Stimulated activated effector memory CD8-positive, alpha-beta T cell treated with anti-CD3 and anti-CD28 coated beads, Interleukin-12 subunit alpha, Interleukin-12 subunit beta, amount 100 ng/mL, for 72 hours (primary cell): ENCODE results near the gene SEPSECS.

ENCODE experiments used
- ATAC-seq: fragments of 150-1000 bp; cut with Tn5 transposase; 2 replicates; pipeline ENCODE4 v1.10.0; 2021
- DNase-seq, 2 donors: peaks; one replicate each; pipeline ENCODE4 v3.0.0; 2021 to 2022; ENCODE audit warnings: low spot score in 2 of 2
- H3K27ac Mint-ChIP-seq: one replicate; pipeline ENCODE4 v1.8.0; 2022; ENCODE audit warnings: mild to moderate bottlenecking, mixed read lengths
- H3K36me3 Mint-ChIP-seq: one replicate; pipeline ENCODE4 v1.8.0; 2022; ENCODE audit warnings: mild to moderate bottlenecking, mixed read lengths
- H3K4me1 Mint-ChIP-seq: one replicate; pipeline ENCODE4 v1.8.0; 2022; ENCODE audit warnings: mixed read lengths
- H3K4me3 Mint-ChIP-seq: one replicate; pipeline ENCODE4 v1.8.0; 2022; ENCODE audit warnings: mild to moderate bottlenecking, mixed read lengths
- H3K9me3 Mint-ChIP-seq: one replicate; pipeline ENCODE4 v1.8.0; 2022; ENCODE audit warnings: mixed read lengths

SEPSECS gene

GRCh38 chr4:25163196-25163595 is 2.9 kb upstream of the SEPSECS start:
- Mint-ChIP-seq H3K4me1 (peaks cover 43% of the 10 kb centered on the region), H3K36me3 (peaks cover 19% of the 10 kb centered on the region), H3K9me3 (no peaks in the 10 kb centered on the region), H3K4me3 (no peak overlapping the region), H3K27ac (no peak overlapping the region)
- no peak for ATAC-seq
- no peak for DNase-seq

DNA sequence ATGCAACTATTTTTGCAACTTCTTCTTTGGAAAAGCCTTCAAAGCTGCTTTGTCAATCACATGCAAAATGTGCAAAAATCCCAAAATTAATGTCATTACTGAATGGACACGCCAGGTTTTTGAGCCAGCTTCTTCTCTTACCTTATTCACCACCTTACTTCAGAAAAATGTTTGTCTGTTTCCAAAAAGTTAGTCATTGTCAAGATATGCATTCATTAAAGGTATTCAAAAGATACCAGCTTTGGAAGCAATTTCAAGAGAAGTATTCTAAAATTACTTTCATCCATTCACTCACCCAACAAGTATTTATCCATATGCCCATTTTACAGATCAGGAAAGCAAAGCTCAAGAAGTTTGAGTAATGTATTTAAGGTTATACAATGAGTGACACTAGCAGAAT is 2.3 kb upstream of the SEPSECS start:
- H3K27ac Mint-ChIP-seq, result no peak overlapping the region
- DNase-seq (no peak), ATAC-seq (no peak)
- peaks cover 43% of the 10 kb centered on the region for H3K4me1 Mint-ChIP-seq
- peaks cover 19% of the 10 kb centered on the region for H3K36me3 Mint-ChIP-seq
- no peaks in the 10 kb centered on the region for H3K9me3 Mint-ChIP-seq
- H3K4me3 Mint-ChIP-seq, result no peak overlapping the region

- Mint-ChIP-seq H3K4me1 (peaks cover 43% of the 10 kb centered on the region), H3K27ac (peak overlapping the region; percentile 94), H3K4me3 (peak overlapping the region; percentile 74), H3K9me3 (no peaks in the 10 kb centered on the region), H3K36me3 (peaks cover 26% of the 10 kb centered on the region)
- ATAC-seq (no peak), DNase-seq (no peak)
Measured at GRCh38 chr4:25161593-25161950, 1.3 kb upstream of the SEPSECS start.

DNA sequence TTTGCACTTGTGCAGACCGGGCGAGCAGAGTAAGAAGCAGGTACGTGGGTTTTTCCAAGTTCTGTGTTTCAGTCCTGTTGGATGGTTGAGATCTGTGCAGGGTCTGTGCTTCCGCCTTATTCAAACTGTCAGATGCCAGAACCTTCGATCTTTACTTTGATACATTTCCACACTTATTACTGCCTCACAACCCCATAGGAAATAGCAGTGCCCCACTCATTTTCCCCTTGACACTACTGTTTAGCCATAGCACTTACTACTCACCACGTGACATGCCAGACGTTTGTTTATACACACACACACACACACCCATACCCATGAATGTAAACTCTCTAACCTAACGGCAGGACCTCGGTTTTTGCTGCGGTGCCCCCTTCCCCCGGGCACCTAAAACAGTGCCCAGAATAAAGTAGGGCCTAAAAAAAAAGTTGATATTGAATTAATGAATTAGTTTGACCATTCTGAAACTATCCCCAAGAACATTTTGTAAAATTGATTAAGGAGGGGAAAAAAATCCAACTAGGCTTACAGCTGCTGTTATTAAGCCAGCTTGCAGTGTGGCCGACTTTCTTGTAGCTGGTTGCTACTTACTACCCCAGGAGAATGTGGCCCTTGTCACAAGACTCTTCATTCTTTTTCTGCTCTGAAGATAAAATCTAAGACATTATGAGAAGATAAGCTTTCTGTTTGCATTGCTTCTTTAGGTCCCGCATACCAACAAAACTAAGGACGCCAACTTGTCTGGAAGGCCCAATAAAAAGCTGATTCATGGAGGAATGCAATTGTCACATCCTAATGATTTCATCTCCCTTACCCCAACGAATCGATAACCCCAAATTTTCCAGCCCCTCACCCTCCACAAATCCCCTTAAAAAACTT is 704 bp upstream of the SEPSECS start:
- H3K4me1 Mint-ChIP-seq, result peaks cover 43% of the 10 kb centered on the region
- H3K27ac Mint-ChIP-seq, result peak overlapping the region; percentile 94
- no peak for DNase-seq
- peaks cover 32% of the 10 kb centered on the region for H3K36me3 Mint-ChIP-seq
- no peaks in the 10 kb centered on the region for H3K9me3 Mint-ChIP-seq
- peak; percentile 66 for ATAC-seq
- H3K4me3 Mint-ChIP-seq, result peak overlapping the region; percentile 74

DNA sequence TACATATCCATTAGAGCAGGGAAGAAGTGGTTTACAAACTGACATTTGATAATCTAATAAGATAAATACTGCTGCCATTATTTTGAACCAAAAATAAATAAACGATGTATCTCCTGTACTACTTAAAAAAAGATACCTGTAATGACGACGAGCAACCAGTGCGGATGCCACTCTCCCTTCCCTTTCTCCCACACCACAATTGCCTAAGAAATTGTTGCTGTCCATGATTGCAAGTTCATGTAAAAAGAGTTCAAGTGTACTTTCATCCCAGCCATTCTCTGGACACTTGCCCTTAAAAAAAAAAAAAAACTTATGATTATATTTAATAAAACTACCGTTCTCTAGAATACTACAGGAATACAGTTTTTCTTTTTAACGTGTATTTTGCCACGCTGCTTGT is 1.4 kb downstream of the SEPSECS start:
- no peak for DNase-seq
- Mint-ChIP-seq H3K36me3 (peaks cover 40% of the 10 kb centered on the region), H3K27ac (peak overlapping the region; percentile 94), H3K4me1 (peaks cover 35% of the 10 kb centered on the region), H3K4me3 (peak overlapping the region; percentile 74), H3K9me3 (no peaks in the 10 kb centered on the region)
- ATAC-seq, result no peak

DNA sequence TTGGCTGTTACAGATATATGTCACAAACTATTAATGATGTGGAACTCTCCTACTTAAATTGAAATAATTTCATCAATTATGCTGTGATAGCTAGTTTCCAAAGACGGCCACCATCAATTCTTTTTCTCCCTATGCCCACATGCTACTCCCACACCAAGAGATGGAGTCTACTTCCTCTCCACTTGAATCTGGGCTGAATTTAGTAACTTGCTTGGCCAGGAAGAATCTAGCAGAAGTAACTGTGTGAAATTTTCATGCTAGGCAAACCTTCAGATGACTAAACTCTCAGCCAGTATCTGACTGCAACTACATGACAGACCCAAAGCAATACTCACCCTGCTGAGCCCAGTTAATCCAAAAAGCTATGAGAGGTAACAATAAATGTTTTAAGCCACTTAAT is 3.2 kb downstream of the SEPSECS start:
- Mint-ChIP-seq H3K4me3 (no peak overlapping the region), H3K36me3 (peaks cover 53% of the 10 kb centered on the region), H3K9me3 (no peaks in the 10 kb centered on the region), H3K4me1 (peaks cover 26% of the 10 kb centered on the region), H3K27ac (no peak overlapping the region)
- DNase-seq, result no peak
- ATAC-seq, result no peak

DNA sequence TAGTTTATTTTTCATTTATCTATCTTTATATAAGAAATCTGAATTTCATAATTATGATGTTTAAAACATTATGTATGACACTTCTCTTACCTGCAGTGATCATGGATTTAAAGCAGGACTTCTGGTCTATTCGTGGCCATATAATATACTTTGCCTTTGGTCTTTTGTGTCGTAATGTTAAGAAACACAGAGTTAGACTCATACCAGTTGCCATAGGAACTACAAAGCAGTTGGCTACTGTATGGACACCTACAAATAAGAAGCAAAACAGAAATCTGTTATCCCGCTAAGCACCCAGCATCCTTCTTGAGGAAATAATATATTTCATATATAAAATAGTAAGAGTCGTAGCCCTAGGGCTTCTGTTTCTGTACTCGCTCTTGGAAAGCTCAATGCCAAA is 4.3 kb downstream of the SEPSECS start:
- no peak for ATAC-seq
- Mint-ChIP-seq H3K9me3 (no peaks in the 10 kb centered on the region), H3K4me3 (no peak overlapping the region), H3K4me1 (peaks cover 14% of the 10 kb centered on the region), H3K36me3 (peaks cover 62% of the 10 kb centered on the region), H3K27ac (no peak overlapping the region)
- no peak for DNase-seq

- H3K36me3 Mint-ChIP-seq, result peaks cover 61% of the 10 kb centered on the region
- ATAC-seq, result no peak
- no peak for DNase-seq
- peaks cover 10% of the 10 kb centered on the region for H3K4me1 Mint-ChIP-seq
- no peak overlapping the region for H3K4me3 Mint-ChIP-seq
- no peaks in the 10 kb centered on the region for H3K9me3 Mint-ChIP-seq
- no peak overlapping the region for H3K27ac Mint-ChIP-seq
Measured at GRCh38 chr4:25154594-25155265, 5.5 kb downstream of the SEPSECS start.

DNA sequence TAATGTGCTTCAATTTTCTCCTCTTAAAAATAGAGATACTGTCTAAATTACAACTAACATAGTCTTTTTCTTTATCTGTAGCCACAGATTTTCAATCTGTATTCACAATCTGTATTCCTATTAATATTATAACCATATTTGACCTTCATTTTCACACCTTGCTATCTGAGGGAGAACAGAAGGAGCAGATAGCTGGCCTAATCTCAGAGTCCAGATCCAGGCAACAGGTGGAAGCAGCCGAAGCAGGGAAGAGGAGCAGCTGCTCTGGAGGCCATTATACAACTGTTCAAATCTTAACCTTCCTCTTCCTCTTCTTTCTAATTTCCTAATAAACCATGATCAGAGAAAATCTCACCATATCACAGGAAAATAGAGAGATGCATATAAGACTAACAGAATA is 14.2 kb downstream of the SEPSECS start:
- ATAC-seq (no peak), DNase-seq (no peak)
- no peaks in the 10 kb centered on the region for H3K9me3 Mint-ChIP-seq
- H3K4me1 Mint-ChIP-seq, result peaks cover 6% of the 10 kb centered on the region
- H3K27ac Mint-ChIP-seq, result no peak overlapping the region
- H3K36me3 Mint-ChIP-seq, result peaks cover 27% of the 10 kb centered on the region
- H3K4me3 Mint-ChIP-seq, result no peak overlapping the region

GRCh38 chr4:25144870-25145481 is 15.3 kb downstream of the SEPSECS start:
- Mint-ChIP-seq H3K36me3 (peaks cover 17% of the 10 kb centered on the region), H3K27ac (no peak overlapping the region), H3K4me3 (no peak overlapping the region), H3K4me1 (peaks cover 6% of the 10 kb centered on the region), H3K9me3 (no peaks in the 10 kb centered on the region)
- DNase-seq (no peak), ATAC-seq (no peak)

GRCh38 chr4:25142468-25142867 is 17.8 kb downstream of the SEPSECS start:
- DNase-seq (no peak), ATAC-seq (no peak)
- H3K27ac Mint-ChIP-seq, result no peak overlapping the region
- peaks cover 6% of the 10 kb centered on the region for H3K4me1 Mint-ChIP-seq
- H3K9me3 Mint-ChIP-seq, result no peaks in the 10 kb centered on the region
- peaks cover 22% of the 10 kb centered on the region for H3K36me3 Mint-ChIP-seq
- no peak overlapping the region for H3K4me3 Mint-ChIP-seq

DNA sequence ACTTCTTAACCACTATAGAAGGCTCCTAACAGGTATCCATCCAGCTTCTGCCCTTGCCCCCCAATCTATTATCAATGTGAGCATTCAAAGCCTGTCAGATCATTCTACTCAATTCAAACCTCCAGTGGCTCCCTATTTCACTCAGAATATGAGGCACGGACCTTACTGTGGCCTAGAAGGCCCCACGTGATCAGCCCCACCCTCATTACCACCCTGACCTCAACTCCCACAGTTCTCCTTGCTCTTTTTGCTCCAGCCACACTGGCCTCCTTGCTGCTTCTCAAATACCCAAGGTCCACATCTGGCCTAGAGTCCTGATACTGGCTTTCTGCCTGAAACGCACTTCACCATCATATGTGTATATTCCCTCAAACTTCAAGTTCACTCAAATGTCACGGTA is 18.7 kb downstream of the SEPSECS start:
- DNase-seq (no peak), ATAC-seq (no peak)
- H3K4me1 Mint-ChIP-seq, result peaks cover 6% of the 10 kb centered on the region
- H3K9me3 Mint-ChIP-seq, result no peaks in the 10 kb centered on the region
- H3K36me3 Mint-ChIP-seq, result peaks cover 29% of the 10 kb centered on the region
- H3K4me3 Mint-ChIP-seq, result no peak overlapping the region
- H3K27ac Mint-ChIP-seq, result no peak overlapping the region

- no peak for DNase-seq
Measured at GRCh38 chr4:25133132-25133531, 27.1 kb downstream of the SEPSECS start.

GRCh38 chr4:25131926-25132325 is 28.3 kb downstream of the SEPSECS start:
- peaks cover 5% of the 10 kb centered on the region for H3K9me3 Mint-ChIP-seq
- peaks cover 7% of the 10 kb centered on the region for H3K4me1 Mint-ChIP-seq
- no peak for ATAC-seq

More at GRCh38 chr4:25133132-25133531, 27.1 kb downstream of the SEPSECS start:
- Mint-ChIP-seq H3K4me1 (peaks cover 7% of the 10 kb centered on the region), H3K4me3 (no peak overlapping the region), H3K9me3 (peaks cover 5% of the 10 kb centered on the region), H3K36me3 (peaks cover 24% of the 10 kb centered on the region), H3K27ac (no peak overlapping the region)
- ATAC-seq, result no peak

DNA sequence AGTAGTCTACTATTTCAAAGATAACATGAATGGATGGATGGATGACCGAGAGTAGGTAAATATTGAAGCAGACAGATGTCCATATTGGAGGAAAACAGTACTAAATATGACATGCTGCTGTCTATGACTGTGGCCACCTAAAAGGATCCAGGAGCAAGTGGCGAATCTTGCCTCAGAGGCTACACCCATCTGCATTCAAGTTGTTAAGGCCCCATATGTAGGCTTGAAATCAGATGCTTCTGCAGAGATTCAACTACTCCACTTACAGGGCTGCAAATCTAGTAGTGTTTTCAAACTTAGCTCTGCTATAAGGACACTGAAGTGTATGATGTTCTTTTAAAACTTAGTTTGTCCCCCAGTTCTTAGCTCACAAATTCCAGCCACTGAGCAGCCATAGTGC is 28.9 kb downstream of the SEPSECS start:
- Mint-ChIP-seq H3K4me1 (peaks cover 7% of the 10 kb centered on the region), H3K36me3 (peaks cover 13% of the 10 kb centered on the region), H3K4me3 (no peak overlapping the region), H3K27ac (no peak overlapping the region), H3K9me3 (peaks cover 5% of the 10 kb centered on the region)
- DNase-seq (no peak), ATAC-seq (no peak)

More at GRCh38 chr4:25131926-25132325, 28.3 kb downstream of the SEPSECS start:
- no peak overlapping the region for H3K27ac Mint-ChIP-seq
- no peak for DNase-seq
- H3K36me3 Mint-ChIP-seq, result peaks cover 14% of the 10 kb centered on the region
- no peak overlapping the region for H3K4me3 Mint-ChIP-seq
